Colon (tissue), 2 donors: Measurements from ENCODE around the gene ABCA2.

Source experiments
- FAIRE-seq: peaks from 2 replicates; lab custom pipeline; 2012; peaks lifted over from hg19 to GRCh38; lab: Jason Lieb, UNC
- donor health status: control.
- donor health status: control.

The ABCA2 gene

DNA sequence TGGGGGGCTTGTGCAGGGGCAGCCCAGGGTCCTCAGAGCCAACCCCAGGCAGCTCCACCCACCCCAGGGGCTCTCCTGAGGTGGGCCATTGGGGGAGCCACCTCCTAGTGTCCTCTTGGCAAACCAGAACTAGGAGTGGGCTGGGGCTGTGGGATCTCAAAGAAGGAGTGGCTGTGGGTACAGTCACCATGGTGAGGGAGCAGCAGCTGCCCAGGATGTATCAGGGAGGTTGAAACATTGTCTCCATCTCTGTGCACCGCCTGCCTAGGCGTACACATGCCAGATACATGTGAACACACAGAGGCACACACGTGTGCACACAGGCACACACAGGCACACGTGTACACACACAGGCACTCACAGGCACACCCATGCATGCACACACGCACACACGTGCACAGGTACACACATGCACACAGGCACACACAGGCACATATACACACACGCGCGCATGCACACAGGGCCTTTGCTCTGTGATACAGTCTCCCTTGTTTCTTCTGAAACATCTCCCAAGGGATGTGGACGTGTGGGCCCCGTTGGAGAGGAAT, 65.3 kb downstream of the ABCA2 start:
- no peak for FAIRE-seq

DNA sequence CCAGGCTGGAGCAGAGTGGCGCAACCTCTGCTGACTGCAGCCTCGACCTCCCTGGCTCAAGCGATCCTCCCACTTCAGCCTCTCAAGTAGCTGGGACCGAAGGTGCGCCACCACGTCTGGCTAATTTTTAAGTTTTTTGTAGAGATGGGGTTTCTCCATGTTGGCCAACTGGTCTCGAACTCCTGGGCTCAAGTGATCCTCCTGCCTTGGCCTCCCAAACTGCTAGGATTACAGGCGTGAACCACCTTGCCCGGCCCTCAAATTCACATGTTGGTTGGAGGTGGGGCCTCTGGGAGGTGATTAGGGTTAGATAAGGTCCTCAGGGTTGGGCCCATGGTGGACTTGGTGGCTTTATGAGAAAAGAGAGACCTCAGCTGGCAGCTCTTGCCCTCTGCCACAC, 65.9 kb downstream of the ABCA2 start:
- FAIRE-seq: no peak

- no peak for FAIRE-seq
Observed at GRCh38 chr9:136961279-136962065, 66.6 kb downstream of the ABCA2 start.

- FAIRE-seq: no peak
Observed at GRCh38 chr9:136960938-136961275, 67.1 kb downstream of the ABCA2 start.

DNA sequence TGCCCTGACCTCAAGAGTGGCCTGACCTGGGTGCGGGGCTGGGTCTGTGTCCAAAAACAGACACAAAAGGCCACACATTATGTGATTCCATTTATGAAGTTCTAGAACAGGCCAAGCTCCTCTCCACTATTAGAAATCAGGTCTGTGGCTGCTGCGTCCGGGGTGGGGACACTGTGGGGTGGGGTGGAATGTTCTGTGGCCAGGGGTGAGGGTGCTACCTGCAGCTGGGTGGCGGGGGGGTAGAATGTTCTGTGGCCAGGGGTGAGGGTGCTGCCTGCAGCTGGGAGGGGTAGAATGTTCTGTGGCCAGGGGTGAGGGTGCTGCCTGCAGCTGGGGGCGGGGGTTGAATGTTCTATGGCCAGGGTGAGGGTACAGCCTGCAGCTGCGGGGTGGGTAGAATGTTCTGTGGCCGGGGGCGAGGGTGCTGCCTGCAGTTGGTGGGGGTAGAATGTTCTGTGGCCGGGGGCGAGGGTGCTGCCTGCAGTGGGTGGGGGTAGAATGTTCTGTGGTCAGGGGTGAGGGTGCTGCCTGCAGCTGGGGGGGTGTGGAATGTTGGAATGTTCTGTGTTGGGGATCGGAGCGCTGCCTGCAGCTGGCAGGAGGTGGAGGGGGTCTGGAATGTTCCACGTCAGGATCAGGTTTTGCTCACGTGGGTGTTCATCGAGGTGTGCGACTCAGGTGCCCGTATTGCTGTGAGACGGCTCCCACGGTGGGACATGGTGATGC, 67.7 kb downstream of the ABCA2 start:
- no peak for FAIRE-seq

GRCh38 chr9:136958898-136959850, 68.9 kb downstream of the ABCA2 start:
- FAIRE-seq: no peak

DNA sequence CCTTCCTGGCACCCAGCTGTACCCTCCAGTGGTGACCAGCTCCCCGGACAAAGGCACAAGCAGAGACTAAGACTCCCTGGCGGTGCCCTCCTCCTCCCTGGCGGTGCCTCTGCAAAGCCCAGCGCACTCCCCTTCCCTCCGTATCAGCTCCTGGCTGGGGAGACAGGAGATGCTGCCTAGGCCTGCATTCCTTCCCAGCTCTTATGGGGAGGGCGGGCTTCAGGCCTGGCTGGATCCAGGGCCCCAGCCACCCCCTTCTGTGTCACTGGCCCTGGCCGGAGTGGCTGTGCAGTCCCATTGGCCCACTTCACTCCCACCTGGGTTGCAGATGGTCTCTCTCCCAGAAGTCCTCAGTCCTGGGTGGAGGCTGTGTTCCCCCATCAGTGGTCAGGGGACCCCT, 69.6 kb downstream of the ABCA2 start:
- FAIRE-seq: no peak

GRCh38 chr9:136957901-136958300, 70.1 kb downstream of the ABCA2 start:
- no peak for FAIRE-seq

DNA sequence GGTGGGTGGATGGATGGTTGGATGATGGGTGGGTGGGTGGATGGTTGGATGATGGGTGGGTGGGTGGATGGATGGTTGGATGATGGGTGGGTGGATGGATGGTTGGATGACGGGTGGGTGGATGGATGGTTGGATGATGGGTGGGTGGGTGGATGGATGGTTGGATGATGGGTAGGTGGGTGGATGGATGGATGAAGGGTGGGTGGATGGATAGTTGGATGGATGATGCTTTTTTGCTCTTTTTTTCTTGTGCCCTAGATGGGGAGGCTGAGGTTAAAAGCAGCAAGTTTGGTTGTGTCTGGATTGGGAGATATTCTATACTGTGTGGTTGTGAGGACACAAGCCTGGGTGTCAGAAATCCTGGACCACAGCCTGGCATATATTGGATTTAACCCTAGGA, 70.6 kb downstream of the ABCA2 start:
- no peak for FAIRE-seq
